Cerebellar cortex (tissue), 1 donor: ENCODE data around the gene SPATS2.
"Not testable (repeated sequence)": the region's sequence is repeated elsewhere in the genome, so short reads cannot be mapped to it uniquely, and the experiment has no call there.

Source experiments
- DNase-seq: peaks from one replicate; pipeline ENCODE4 v3.0.0-alpha.2; 2015; ENCODE audit warnings: low spot score

Gene SPATS2

DNA sequence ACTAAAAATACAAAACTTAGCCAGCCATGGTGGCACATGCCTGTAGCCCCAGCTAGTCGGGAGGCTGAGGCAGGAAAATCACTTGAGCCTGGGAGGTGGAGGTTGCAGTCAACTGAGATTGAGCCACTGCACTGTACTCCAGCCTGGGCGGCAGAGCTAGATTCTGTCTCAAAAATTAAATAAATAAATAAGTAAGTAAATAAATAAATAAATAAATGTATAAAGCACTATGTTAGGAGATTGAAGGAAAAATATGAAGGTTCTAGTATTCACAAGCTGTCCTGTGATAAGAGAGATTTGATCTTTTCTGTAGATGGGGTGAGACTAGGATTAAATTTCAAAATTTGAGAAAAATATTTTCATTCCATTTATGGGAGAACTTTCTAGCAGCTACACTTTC, 14.9 kb upstream of the SPATS2 start:
- no peak for DNase-seq

DNA sequence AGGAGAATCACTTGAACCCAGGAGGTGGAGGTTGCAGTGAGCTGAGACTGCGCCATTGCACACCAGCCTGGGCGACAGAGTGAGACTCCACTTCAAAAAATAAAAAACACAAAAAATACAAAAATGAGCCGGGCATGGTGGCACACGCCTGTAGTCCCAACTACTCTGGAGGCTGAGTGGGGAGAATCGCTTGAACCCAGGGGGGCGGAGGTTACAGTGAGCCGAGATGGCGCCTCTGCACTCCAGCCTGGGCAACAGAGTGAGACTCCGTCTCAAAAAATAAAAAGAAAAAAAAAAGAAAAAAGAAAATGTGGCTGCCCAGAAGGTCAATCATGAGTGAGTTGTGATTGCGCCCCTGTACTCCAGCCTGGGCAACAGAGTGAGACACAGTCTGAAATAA, 11.3 kb upstream of the SPATS2 start:
- DNase-seq, result no peak

DNA sequence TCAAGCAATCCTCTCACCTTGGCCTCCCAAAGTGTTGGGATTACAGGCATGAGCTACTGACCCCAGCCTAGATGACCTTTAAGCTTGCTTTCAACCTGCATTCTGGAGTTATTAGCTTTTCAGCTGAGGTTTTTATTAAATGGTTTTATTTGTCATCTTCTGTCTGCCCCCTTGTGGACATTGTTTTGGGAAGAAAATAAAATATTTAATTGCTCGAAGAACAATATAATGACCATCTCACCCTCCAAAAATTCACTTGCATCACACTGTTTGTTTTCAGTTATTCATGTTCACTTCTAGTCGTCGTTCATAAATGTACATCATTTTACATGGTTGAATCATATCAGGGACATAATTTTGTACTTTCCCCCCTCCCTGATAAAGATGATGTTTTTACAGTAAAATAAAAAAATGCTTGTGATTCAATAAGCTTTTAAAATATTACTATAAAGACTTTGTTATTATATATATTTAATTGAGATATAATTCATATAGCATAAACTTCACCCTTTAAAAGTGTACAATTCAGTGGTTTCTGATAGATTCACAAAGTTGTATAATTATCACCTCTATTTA, 10.1 kb upstream of the SPATS2 start:
- DNase-seq, result peak; percentile 47

DNA sequence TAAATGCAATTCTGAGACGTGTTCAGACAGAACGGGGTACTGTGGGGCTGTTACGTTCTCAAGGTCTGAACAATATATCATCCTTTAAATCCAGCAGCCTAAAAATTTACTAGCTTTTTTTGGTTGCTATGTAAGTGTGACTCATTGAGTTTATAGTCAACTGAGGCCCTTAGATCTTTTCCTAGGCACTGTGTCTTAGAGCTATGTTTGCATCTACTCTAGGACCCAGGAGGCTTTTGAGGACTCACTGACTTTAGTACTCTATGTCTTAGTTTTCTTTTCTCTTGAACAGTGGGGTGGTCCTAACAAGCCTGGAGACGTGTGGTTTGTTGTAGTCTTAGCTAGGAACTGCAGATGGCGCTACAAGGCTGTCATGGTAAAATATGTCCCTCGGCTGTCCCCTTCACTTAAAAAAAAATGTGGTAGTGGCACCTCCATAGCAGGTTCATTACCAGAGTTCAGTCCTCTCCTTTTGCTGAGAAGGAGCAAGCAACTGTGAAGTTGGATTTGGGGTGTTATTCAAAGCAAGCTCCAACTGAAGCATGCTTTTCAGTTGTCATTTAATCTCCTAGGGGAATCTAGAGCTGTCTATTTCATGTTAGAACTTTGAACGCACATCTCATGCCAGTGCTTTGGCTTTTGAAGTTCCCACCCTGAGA, 8.7 kb upstream of the SPATS2 start:
- peak; percentile 87 for DNase-seq

DNA sequence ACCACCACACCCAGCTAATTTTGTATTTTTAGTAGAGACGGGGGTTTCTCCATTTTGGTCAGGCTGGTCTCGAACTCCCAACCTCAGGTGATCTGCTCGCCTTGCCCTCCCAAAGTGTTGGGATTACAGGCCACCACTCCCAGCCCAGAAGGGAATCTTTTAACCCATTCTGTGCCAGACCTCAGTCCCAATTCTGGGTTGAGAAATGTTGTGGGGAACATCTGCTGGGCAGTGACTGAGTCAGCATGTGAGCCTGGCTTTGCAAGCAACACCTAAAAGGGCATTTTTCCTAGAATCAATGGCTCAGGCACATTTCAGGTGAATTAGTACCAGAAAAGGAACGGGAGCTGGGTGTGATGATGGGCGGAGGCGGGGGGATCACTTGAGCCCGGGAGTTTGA, 7.6 kb upstream of the SPATS2 start:
- DNase-seq, result no peak

DNA sequence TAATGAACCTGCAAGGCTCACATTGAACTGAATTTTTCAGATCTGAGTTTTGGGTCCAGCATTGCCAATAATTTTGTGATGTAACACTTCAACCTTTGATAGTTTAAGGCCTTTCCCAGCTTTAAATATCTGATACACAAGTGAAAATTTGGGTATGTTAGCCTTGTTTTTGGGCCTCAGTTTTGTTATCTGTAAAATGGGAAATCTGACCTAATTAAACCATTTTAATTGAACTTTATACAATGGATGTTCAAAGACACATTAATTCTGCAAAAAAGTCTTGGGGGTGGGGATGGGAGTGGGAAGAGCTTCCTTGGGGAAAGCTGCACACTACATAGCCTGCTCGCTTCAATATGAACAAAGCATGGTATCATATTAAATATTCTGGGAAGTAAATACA, 5.2 kb upstream of the SPATS2 start:
- no peak for DNase-seq

DNA sequence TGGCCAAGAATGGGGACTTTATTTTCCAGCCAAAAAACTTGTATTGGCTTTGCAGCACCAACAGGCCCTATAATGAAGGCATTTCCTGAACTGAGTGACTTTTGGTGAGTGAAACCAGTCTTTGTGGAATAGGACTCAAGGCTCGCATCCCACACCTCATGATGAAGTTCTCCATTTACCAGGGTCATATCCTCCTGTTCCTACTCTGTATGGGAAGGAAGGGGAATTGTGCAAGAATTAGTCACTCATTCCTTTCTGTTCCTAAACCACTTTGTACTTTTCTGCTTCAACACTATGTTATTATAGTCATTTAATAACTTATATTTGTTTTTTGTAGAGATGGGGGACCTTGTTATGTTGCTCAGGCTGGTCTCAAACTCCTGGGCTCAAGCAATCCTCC, 2.3 kb upstream of the SPATS2 start:
- DNase-seq, result no peak

DNA sequence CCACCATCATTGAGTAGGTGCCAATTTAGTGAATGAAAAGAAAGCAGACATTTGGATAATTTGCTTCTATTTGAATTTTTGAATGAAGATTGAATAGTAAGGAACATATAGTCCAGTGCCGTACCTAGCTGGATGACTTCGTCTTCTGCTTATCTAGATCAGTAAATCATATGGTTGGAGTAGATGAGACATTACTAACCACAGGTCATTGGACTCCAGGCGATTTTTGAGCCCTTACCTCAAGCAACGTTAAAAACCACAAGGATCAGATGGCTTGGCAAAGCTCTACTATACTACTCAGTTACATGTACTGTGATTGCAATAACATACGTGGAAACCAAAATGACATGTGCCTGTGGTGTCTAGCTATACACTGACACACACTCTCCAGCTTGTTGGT, 1.7 kb upstream of the SPATS2 start:
- no peak for DNase-seq

DNA sequence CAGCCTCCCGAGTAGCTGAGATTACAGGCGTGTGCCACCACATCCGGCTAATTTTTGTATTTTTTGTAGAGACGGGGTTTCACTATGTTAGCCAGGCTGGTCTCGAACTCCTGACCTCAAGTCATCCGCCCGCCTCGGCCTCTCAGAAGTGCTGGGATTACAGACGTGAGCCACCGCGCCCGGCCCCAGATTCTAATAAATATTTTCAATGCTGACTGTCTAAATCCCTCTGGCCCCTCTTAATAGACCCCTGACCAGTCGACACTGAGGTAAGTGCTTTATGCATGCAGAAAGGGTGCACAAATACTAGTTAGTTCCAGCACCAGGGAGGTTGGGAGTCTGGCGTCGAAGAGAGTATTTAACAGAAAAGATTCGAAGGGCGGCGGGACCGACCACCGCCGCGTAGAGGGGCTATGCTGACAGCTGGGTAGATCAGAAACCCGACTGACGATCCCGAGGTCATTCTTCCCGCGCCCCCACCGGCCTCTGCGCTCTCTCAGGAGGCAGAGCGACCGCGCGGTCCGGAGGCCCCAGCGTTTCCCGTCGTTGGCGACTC, 1.1 kb upstream of the SPATS2 start:
- DNase-seq, result no peak

DNA sequence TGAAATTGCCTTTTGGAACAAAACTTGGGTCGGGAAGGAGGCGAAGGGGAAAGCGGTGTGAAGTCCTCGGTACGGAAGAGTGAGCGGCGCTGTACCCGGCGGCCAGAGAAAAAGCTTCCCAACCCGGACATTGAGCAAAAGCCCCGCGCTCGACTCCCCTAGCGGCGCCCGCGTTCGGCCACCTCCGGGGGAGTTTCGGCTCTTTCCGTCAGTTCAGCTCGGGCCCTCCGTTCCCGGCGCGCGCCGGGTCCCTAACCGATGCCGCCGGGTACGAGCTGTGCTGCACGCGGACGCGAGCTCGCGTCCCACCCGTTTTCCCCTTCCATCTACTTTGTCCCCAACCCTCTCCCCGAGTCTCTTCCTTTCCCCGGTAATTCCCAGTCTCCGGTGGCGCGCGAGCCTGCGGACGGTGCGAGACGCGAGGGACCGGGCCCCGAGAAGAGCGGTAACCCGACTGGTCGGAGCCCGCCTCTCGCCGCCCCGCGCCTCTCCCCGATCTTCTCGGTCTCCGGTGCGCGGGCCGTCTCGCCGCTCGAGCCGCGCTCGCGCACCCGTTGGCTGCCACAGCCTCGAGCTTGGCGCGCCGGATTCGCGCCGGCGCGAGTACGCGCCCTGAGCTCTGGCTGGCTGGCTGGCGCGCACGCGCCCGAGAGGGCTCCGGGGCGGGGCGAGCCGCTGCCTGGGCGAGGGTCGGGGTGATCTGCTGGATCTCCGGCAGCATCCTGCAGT, 446 bp upstream of the SPATS2 start:
- DNase-seq, result peak; percentile 88

DNA sequence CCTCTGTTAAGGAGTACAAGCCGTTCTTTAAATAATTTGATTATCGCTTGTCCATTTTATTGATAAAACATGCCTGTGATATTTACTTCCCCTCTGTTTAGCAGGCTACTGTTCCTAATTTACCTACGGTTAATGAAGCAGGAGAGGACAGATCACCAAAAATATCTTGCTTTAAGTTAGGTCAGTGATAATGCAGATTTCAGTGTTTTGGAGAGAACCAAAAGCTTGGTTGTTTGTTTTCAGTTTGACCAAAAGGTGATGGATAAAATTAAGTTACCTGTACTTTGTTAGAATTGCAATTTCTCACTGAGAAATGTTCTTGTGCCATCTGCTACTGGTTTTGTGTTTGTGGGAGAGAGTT, 958 bp downstream of the SPATS2 start:
- no peak for DNase-seq

DNA sequence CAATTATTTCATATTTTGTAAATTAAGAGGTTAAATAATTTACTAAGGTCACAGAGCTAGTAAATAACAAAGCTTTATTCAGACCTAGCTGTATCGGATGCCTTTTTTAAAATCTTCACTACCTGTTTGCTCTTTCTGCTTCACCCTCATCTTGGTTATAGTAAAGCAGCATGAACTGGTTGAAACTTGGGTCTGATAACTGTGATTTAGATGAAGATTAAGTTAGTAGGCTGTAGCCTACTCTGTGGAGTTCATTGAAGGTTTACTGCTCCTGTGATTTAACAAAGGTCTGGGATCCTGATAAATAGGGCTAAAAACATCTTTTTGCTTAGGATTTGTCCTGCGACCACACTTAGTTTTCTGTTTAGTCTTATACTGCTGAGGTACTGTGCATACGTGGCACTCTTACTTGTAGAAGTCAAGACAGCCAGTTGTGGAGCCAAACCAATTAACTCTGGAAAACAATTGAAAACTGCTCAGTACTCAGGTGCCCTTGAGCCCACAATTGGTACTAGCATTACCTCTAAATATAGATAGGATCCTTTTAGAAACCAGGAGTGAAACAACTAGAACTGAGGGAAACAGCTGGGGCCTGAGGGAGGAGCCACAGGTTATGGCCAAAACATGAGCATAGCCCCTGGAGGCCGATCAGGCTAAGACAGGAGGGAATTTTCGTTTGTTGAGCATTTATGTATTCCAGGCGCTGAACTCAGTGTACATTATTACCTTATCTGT, 2.3 kb downstream of the SPATS2 start:
- peak; percentile 33 for DNase-seq

DNA sequence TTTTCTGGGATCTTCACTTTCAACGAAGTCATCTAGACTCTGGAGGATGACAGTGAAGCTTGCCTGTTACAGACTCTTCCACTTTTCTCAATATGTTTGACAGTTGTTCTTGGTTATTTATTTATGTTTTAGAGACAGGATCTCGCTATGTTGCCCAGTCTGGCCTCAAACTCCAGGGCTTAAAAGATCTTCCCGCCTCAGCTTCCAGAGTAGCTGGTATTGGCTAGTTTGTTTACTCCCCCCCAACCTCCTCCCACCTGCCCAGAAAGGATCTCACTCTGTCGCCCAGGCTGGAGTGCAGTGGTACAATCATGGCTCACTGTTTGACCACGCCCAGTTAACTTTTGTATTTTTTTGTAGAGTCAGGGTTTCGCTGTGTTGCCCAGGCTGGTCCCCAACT, 3.3 kb downstream of the SPATS2 start:
- DNase-seq, result no peak

DNA sequence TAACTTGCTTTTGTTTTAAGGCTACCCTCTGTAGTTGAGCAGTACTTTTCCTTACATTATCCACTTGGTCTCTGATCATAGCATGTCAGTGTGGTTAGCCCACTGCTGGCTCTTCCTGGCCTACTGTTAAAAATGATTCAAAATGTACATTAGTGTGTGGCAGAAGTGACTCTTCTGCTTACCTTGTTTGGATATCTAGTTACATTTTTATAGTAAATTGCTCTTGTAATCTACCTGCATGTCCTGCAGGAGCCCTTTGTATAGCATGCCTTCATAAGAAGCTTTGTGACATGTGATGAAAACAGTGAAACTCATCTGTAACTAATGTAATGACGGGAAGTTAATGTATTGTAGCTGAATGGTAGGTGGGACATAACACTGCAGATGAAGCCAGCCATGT, 8.1 kb downstream of the SPATS2 start:
- DNase-seq, result no peak

DNA sequence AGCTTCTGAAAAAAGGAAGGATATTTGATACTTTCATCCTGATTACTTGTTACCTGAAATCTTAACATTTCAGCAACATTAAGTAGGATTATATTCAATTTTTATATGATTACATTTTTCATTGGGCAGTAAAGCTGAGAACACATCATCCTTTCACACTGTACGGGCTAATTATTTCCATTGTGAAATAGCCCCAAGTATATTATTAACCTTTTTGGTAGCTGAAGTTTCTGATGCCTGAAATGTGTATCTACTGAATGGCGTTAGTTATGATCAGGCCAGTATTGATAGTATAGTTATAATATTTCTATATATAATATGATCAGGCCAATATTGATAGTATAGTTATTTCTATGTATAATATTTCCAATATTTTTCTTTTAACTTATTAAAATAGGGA, 10.1 kb downstream of the SPATS2 start:
- DNase-seq, result no peak

DNA sequence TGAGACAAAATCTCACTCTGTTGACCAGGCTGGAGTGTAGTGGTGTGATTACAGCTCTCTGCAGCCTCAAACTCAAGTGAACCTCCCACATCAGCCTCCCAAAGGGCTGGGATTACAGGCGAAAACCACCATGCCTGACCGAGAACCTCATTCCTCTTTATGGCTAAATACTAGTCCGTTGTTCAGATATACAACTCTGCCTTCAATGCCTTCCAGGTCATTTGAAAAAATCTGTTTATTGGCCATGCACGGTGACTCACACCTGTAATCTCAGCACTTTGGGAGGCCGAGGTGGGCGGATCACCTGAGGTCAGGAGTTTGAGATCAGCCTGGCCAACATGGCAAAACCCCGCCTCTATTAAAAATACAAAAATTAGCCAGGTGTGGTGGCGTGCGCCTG, 12.9 kb downstream of the SPATS2 start:
- DNase-seq, result not testable (repeated sequence)

DNA sequence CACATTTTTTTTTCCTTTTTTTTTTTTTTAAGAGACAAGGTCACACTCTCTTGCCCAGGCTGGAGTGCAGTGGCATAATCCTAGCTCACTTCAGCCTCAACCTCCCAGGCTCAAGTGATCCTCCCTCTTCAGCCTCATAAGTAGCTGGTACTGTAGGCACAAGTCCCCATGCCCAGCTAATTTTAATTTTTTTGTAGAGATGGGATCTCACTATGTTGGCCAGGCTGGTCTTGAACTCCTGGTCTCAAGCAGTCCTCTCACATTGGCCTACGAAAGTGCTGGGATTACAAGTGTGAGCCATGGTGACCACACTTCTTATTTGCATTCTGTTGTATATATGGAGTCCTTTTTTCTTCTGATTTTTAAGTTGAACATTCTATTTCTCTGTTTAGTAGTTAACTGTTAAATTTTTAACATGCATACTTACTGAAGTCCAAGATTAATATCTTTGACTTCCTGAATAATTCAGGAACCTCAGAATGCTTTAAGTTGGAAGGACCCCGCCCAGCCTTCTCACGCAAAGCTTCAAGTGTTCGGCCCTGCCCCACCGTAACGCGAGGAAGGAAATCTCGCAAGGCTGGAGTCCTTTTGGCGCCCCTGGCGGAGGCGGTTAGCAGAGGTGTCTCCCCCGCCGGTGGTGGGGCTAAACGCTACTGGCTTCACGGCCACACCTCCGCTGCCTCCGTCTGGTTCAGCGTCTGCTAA, 21.6 kb downstream of the SPATS2 start:
- no peak for DNase-seq

DNA sequence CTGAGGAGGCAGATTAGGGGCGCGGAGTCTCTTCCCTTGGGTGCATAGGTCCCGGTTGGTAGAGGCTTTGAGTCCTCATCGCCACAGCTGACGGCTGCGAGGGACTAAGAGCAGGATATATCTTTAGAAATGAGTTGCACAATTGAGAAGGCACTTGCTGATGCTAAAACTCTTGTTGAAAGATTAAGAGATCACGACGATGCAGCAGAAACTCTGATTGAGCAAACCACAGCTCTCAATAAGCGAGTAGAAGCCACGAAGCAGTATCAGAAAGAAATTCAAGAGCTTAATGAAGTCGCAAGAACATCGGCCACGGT, 22.1 kb downstream of the SPATS2 start:
- DNase-seq, result no peak

DNA sequence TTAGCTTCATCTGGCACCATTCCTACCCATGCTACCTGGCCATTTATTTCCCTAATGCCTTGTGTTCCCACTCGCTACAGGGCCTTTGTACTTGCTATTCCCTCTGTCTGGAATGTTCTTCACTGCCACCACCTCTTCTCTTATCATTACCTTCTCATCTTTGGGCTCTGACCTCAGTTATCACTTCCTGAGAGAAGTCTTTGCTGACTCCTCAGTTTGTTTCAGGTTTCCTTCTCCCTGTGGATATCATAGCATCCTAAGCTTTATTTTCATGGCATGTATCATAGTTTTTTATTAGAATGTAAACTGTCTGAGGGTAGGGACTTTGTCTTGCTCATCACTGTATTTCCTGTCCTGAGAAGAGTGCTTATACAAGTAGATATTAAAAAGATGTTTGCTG, 29.7 kb downstream of the SPATS2 start:
- DNase-seq, result no peak

DNA sequence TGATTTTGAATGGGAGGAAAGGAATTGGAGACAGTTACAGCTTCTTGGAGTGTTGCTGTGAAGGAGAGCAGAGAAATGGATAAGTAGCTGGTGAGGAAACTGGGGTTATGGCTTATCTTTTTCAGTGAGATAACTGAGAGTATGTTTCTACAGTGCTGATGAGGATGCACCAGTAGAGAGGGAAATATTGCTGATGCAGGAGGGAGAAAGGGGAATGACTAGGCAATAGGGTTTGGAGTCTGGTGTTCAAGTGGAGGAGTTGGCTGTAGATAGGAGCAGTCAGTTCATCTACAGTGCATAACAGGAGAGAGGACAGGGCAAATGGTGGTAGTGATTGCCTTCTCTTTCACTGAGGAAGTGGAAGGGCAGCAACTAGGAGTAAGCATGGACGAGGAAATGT, 33.0 kb downstream of the SPATS2 start:
- DNase-seq, result no peak

DNA sequence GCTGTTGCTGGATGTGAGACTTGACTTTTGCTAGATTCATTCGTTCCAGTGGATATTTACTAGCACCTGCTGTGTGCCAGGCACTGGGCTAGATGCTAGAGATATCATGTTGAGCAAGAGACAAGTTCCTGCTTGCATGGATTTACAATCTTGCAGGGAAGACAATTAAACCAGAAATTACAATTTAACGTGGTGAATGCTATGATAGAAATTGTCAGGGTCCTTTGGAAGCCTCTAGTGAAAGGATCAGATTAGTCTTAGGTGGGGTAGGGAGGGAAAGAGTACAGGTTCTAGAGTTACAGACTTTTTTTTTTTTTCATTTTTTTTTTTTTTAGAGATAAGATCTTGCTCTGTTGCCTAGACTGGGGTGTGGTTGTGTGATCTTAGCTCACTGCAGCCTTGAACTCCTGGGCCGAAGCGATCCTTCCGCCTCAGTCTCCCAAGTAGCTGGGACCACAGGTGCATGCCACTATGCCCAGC, 36.7 kb downstream of the SPATS2 start:
- no peak for DNase-seq

DNA sequence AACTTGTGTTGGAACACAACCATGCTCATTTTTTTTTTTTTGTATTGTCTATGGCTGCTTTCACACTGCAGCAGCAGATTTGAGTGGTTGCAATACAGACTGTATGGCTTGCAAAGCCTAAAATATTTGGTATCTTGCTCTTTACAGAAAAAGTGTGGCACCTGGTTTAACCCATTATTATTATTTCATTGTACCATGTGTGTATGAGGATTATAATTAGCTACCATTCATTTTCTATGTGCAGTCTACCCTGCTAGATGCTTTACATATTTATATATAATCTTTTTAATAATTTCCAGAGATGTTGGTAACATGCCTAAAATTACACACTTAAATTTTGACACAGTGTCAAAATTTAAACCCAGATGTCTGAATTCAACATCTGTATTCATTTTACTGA, 37.7 kb downstream of the SPATS2 start:
- no peak for DNase-seq
